Breast epithelium (tissue), 4 donors: ENCODE measurements around the gene RBM33. TPM values are rescaled to one million over a fixed set of nuclear protein-coding genes. Genes with fewer than 3 reads are reported as not detected.

Experiments used
- DNase-seq, 2 donors: peaks; one replicate each; pipeline ENCODE4 v3.0.0-alpha.2; 2019; ENCODE audit warnings: low spot score in 2 of 2
- H3K27ac ChIP-seq, 2 donors: fragments of 200-600 bp; sonication (generic) in 1 of 2; one replicate each; pipeline ENCODE4 v1.5.1; 2016 to 2019; ENCODE audit warnings: mild to moderate bottlenecking in 1 of 2
- H3K27me3 ChIP-seq, 2 donors: fragments of 200-600 bp; sonication (generic) in 1 of 2; one replicate each; pipeline versions ENCODE4 v1.5.1 to v1.6.0; 2017 to 2019; ENCODE audit warnings: control low read depth in 1 of 2, mild to moderate bottlenecking in 1 of 2
- H3K36me3 ChIP-seq: fragments of 200-600 bp; one replicate; pipeline ENCODE4 v1.5.1; 2019
- H3K4me1 ChIP-seq, 2 donors: fragments of 200-600 bp; sonication (generic); one replicate each; pipeline ENCODE4 v1.5.1; 2016 to 2019; ENCODE audit warnings: control low read depth in 1 of 2
- H3K4me3 ChIP-seq, 3 donors: fragments of 200-600 bp; sonication (generic); 1 replicate in 2 of 3; 2 replicates in 1 of 3; pipeline ENCODE4 v1.5.1; 2016 to 2019; ENCODE audit warnings: mild to moderate bottlenecking in 3 of 3, moderate library complexity in 2 of 3
- H3K9me3 ChIP-seq, 2 donors: fragments of 200-600 bp; sonication (generic) in 1 of 2; one replicate each; pipeline ENCODE4 v1.5.1; 2016 to 2019; ENCODE audit warnings: control low read depth in 1 of 2
- POLR2A ChIP-seq: fragments of 450-650 bp; IDR thresholded peaks from one replicate; pipeline ENCODE4 v1.6.1; 2016; ENCODE audit warnings: antibody characterized with exemption, mild to moderate bottlenecking, moderate library complexity
- POLR2AphosphoS5 ChIP-seq, 3 donors: sonication (generic); formaldehyde crosslinking; IDR thresholded peaks; one replicate each; pipeline ENCODE4 v1.6.1; 2017; ENCODE audit warnings: antibody characterized with exemption in 3 of 3
- intact Hi-C: fragments of 100-400 bp; cut with DNase I; formaldehyde crosslinking; loops from one replicate; pipeline ENCODE4 v1.15.1; 2023; ENCODE audit warnings: low total_unique reads
- total RNA-seq, 3 donors: library from RNA; depleted of rRNA; stranded (reverse); fragments of >200 nt; gene quantifications; one replicate each; pipeline ENCODE4 v1.1.0, GENCODE V29; 2016
- TF ChIP-seq, protein P1 (sequence below), 3 donors: fragments of 450-650 bp; IDR thresholded peaks; one replicate each; pipeline ENCODE4 v1.5.1; 2016 to 2017; ENCODE audit warnings: antibody characterized with exemption in 3 of 3, mild to moderate bottlenecking in 3 of 3, moderate library complexity in 3 of 3

The RBM33 gene
- total RNA-seq, 3 donors from 2014 or later = 34.9 to 58.8 (median 46.5) TPM

- Histone ChIP-seq H3K36me3 (no peaks in the 10 kb centered on the region), H3K27ac (no peak overlapping the region), H3K9me3 (peaks cover 13 to 17% of the 10 kb centered on the region in 2 donors), H3K4me3 (no peak overlapping the region), H3K27me3 (no peaks in the 10 kb centered on the region), H3K4me1 (no peaks in the 10 kb centered on the region)
- TF ChIP-seq POLR2AphosphoS5 (IDR thresholded peaks at IDR 0.05) (no peak), POLR2A (no peak)
- TF ChIP-seq, protein P1, sequence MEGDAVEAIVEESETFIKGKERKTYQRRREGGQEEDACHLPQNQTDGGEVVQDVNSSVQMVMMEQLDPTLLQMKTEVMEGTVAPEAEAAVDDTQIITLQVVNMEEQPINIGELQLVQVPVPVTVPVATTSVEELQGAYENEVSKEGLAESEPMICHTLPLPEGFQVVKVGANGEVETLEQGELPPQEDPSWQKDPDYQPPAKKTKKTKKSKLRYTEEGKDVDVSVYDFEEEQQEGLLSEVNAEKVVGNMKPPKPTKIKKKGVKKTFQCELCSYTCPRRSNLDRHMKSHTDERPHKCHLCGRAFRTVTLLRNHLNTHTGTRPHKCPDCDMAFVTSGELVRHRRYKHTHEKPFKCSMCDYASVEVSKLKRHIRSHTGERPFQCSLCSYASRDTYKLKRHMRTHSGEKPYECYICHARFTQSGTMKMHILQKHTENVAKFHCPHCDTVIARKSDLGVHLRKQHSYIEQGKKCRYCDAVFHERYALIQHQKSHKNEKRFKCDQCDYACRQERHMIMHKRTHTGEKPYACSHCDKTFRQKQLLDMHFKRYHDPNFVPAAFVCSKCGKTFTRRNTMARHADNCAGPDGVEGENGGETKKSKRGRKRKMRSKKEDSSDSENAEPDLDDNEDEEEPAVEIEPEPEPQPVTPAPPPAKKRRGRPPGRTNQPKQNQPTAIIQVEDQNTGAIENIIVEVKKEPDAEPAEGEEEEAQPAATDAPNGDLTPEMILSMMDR (IDR thresholded peaks at IDR 0.05) = no peak
- intact Hi-C loops = no loop called here
- DNase-seq = no peak
Observed at GRCh38 chr7:155653803-155654202, 9.3 kb downstream of the RBM33 start.

GRCh38 chr7:155656891-155657290 is 12.4 kb downstream of the RBM33 start:
- Histone ChIP-seq H3K4me1 (no peaks in the 10 kb centered on the region), H3K9me3 (peaks cover 0 to 6% of the 10 kb centered on the region in 2 donors), H3K27me3 (no peaks in the 10 kb centered on the region), H3K36me3 (no peaks in the 10 kb centered on the region), H3K27ac (no peak overlapping the region), H3K4me3 (no peak overlapping the region)
- intact Hi-C loops = no loop called here
- TF ChIP-seq, protein P1 (IDR thresholded peaks at IDR 0.05) = no peak
- TF ChIP-seq POLR2A = no peak
- no peak for TF ChIP-seq POLR2AphosphoS5 (IDR thresholded peaks at IDR 0.05)
- no peak for DNase-seq

GRCh38 chr7:155660059-155660757 is 15.7 kb downstream of the RBM33 start:
- H3K9me3 ChIP-seq = peaks cover 0 to 6% of the 10 kb centered on the region in 2 donors
- no peaks in the 10 kb centered on the region for H3K36me3 ChIP-seq
- H3K27ac ChIP-seq = no peak overlapping the region
- no peaks in the 10 kb centered on the region for H3K4me1 ChIP-seq
- no peak overlapping the region for H3K4me3 ChIP-seq
- no peaks in the 10 kb centered on the region for H3K27me3 ChIP-seq
- intact Hi-C loops = no loop called here
- TF ChIP-seq POLR2A = no peak
- TF ChIP-seq POLR2AphosphoS5 (IDR thresholded peaks at IDR 0.05) = no peak
- TF ChIP-seq, protein P1 (IDR thresholded peaks at IDR 0.05) = no peak
- no peak for DNase-seq

DNA sequence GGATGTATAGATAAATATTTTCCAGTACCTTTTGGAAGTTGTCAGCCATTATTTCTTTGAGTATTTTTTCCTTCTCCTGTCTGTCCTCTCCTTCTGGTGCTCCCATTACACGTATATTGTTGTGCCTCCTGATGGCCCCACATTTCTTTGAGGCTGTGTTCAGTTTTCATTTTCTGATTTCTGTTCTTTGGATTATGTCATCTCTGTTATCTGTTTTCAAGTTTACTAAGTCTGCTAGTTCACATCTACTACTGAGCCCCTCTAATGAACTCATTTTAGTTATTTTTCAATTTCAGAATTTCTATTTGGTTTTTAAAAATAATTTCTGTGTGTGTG is 16.3 kb downstream of the RBM33 start:
- Histone ChIP-seq H3K27me3 (no peaks in the 10 kb centered on the region), H3K27ac (no peak overlapping the region), H3K4me1 (no peaks in the 10 kb centered on the region), H3K9me3 (peaks cover 0 to 6% of the 10 kb centered on the region in 2 donors), H3K4me3 (no peak overlapping the region), H3K36me3 (no peaks in the 10 kb centered on the region)
- no peak for DNase-seq
- intact Hi-C loops = no loop called here
- TF ChIP-seq POLR2AphosphoS5 (IDR thresholded peaks at IDR 0.05) (no peak), POLR2A (no peak)
- TF ChIP-seq, protein P1 (IDR thresholded peaks at IDR 0.05) = no peak

DNA sequence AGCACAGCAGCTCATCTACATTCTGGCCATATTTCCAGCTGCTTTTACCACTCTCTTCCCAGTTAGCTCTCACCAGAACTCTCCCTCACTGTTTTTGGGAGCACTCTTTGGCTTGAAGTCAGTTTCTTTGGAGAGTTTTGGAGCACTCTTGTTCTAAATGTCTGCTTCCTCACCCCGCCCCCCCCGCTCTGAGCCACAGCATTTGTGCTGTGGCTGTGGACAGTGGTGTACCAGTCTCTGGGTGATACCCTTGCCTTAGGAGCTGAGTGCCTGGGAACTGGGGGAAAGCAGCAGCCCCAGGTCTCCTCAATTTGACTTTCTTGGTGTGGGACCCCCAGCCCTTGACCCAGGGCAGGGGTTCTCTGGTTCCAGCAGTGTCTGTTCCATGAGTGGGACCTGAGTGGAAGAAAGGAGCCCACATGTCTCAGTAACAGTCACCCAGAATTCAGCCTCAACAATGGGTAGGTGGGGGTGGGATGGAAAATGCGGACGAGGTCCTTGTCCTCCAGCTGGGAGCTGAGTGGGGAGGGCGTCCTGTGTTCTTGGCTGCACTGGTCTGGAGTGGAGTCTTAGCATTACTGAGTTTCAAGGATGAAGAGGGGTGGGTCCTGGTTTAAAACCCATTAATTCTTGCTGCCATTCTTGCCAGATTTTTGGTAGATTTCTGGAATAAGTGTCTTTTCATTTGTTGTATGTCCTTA is 18.0 kb downstream of the RBM33 start:
- H3K4me1 ChIP-seq = no peaks in the 10 kb centered on the region

More for the DNA sequence above, 18.0 kb downstream of the RBM33 start:
- TF ChIP-seq, protein P1 (IDR thresholded peaks at IDR 0.05) = no peak
- TF ChIP-seq POLR2A = no peak
- TF ChIP-seq POLR2AphosphoS5 (IDR thresholded peaks at IDR 0.05) = no peak
- DNase-seq = no peak
- intact Hi-C loops = no loop called here
- no peaks in the 10 kb centered on the region for H3K36me3 ChIP-seq
- peaks cover 0 to 6% of the 10 kb centered on the region in 2 donors for H3K9me3 ChIP-seq
- no peak overlapping the region for H3K27ac ChIP-seq
- H3K27me3 ChIP-seq = no peaks in the 10 kb centered on the region
- H3K4me3 ChIP-seq = no peak overlapping the region
